Parathyroid adenoma (tissue), 2 donors: ENCODE measurements around the gene EDIL3.

Experiments
- H2AFZ ChIP-seq: fragments of 300-600 bp; sonication (generic); one replicate; pipeline ENCODE4 v1.7.0; 2017; ENCODE audit warnings: antibody characterized with exemption, mild to moderate bottlenecking
- H3K27ac ChIP-seq: fragments of 300-600 bp; sonication (generic); one replicate; pipeline ENCODE4 v1.7.0; 2017
- H3K27me3 ChIP-seq: fragments of 300-600 bp; sonication (generic); one replicate; pipeline ENCODE4 v1.7.0; 2017; ENCODE audit warnings: low read length; ENCODE audit not compliant: control insufficient read depth, insufficient read depth
- H3K36me3 ChIP-seq: fragments of 300-600 bp; sonication (generic); one replicate; pipeline ENCODE4 v1.7.0; 2017; ENCODE audit warnings: low read length; ENCODE audit not compliant: control insufficient read depth, insufficient read depth
- H3K4me1 ChIP-seq: fragments of 300-600 bp; sonication (generic); one replicate; pipeline ENCODE4 v1.7.0; 2017; ENCODE audit warnings: control low read depth
- H3K4me2 ChIP-seq: fragments of 300-600 bp; sonication (generic); one replicate; pipeline ENCODE4 v1.7.0; 2017; ENCODE audit warnings: low read length
- H3K4me3 ChIP-seq: fragments of 300-600 bp; sonication (generic); one replicate; pipeline ENCODE4 v1.7.0; 2017; ENCODE audit warnings: low read depth, low read length
- H3K79me2 ChIP-seq: fragments of 300-600 bp; sonication (generic); one replicate; pipeline ENCODE4 v1.7.0; 2017; ENCODE audit warnings: control low read depth
- H3K9ac ChIP-seq: fragments of 300-600 bp; sonication (generic); one replicate; pipeline ENCODE4 v1.7.0; 2017; ENCODE audit warnings: mild to moderate bottlenecking
- H3K9me3 ChIP-seq: fragments of 300-600 bp; sonication (generic); one replicate; pipeline ENCODE4 v1.7.0; 2017; ENCODE audit warnings: low read length; ENCODE audit not compliant: control insufficient read depth
- CTCF ChIP-seq: fragments of 300-600 bp; sonication (generic); IDR thresholded peaks from one replicate; pipeline ENCODE4 v1.7.0; 2017; ENCODE audit warnings: antibody characterized with exemption, mild to moderate bottlenecking
- donor health status: primary hyperparathyroidism.

The EDIL3 gene

GRCh38 chr5:84260140-84260539 lies 124.5 kb downstream of the EDIL3 start:
- Histone ChIP-seq H3K4me1 (no peaks in the 10 kb centered on the region), H3K27ac (no peak overlapping the region), H3K4me3 (no peak overlapping the region), H3K9me3 (no peaks in the 10 kb centered on the region), H3K4me2 (no peak overlapping the region), H3K27me3 (no peaks in the 10 kb centered on the region), H3K36me3 (no peaks in the 10 kb centered on the region), H2AFZ (no peak overlapping the region), H3K79me2 (no peaks in the 10 kb centered on the region), H3K9ac (no peak overlapping the region)
- TF ChIP-seq CTCF: no peak

GRCh38 chr5:84259283-84260045 lies 125.2 kb downstream of the EDIL3 start:
- no peak overlapping the region for H2AFZ ChIP-seq
- H3K4me1 ChIP-seq: no peaks in the 10 kb centered on the region
- no peaks in the 10 kb centered on the region for H3K36me3 ChIP-seq
- H3K4me2 ChIP-seq: no peak overlapping the region
- no peak overlapping the region for H3K9ac ChIP-seq
- no peak for TF ChIP-seq CTCF
- H3K27me3 ChIP-seq: no peaks in the 10 kb centered on the region
- H3K4me3 ChIP-seq: no peak overlapping the region
- no peaks in the 10 kb centered on the region for H3K9me3 ChIP-seq
- no peak overlapping the region for H3K27ac ChIP-seq
- H3K79me2 ChIP-seq: no peaks in the 10 kb centered on the region

- Histone ChIP-seq H3K9me3 (no peaks in the 10 kb centered on the region), H3K27ac (no peak overlapping the region)
- TF ChIP-seq CTCF: no peak
Measured at GRCh38 chr5:84257061-84257460, 127.6 kb downstream of the EDIL3 start.

GRCh38 chr5:84255315-84255714 lies 129.4 kb downstream of the EDIL3 start:
- Histone ChIP-seq H3K27ac (no peak overlapping the region), H3K36me3 (no peaks in the 10 kb centered on the region), H3K4me3 (no peak overlapping the region), H3K9ac (no peak overlapping the region), H3K4me2 (no peak overlapping the region), H3K79me2 (no peaks in the 10 kb centered on the region), H2AFZ (no peak overlapping the region), H3K4me1 (no peaks in the 10 kb centered on the region), H3K27me3 (no peaks in the 10 kb centered on the region), H3K9me3 (no peaks in the 10 kb centered on the region)
- TF ChIP-seq CTCF: no peak

More at GRCh38 chr5:84257061-84257460, 127.6 kb downstream of the EDIL3 start:
- H3K4me1 ChIP-seq: no peaks in the 10 kb centered on the region
- H3K4me2 ChIP-seq: no peak overlapping the region
- H3K27me3 ChIP-seq: no peaks in the 10 kb centered on the region
- no peak overlapping the region for H2AFZ ChIP-seq
- no peaks in the 10 kb centered on the region for H3K36me3 ChIP-seq
- H3K4me3 ChIP-seq: no peak overlapping the region
- no peaks in the 10 kb centered on the region for H3K79me2 ChIP-seq
- no peak overlapping the region for H3K9ac ChIP-seq

- no peaks in the 10 kb centered on the region for H3K9me3 ChIP-seq
- H3K27ac ChIP-seq: no peak overlapping the region
- H3K4me3 ChIP-seq: no peak overlapping the region
- no peak for TF ChIP-seq CTCF
- no peak overlapping the region for H2AFZ ChIP-seq
- no peaks in the 10 kb centered on the region for H3K4me1 ChIP-seq
- no peaks in the 10 kb centered on the region for H3K36me3 ChIP-seq
- no peak overlapping the region for H3K9ac ChIP-seq
- no peaks in the 10 kb centered on the region for H3K27me3 ChIP-seq
- no peak overlapping the region for H3K4me2 ChIP-seq
- no peaks in the 10 kb centered on the region for H3K79me2 ChIP-seq
Measured at GRCh38 chr5:84253946-84254345, 130.7 kb downstream of the EDIL3 start.
